IPS DF 19.7 (cell line): ENCODE measurements around the gene IKZF3.
"Not testable (repeated sequence)": the region's sequence is repeated elsewhere in the genome, so short reads cannot be mapped to it uniquely, and the experiment has no call there.

ENCODE experiments used
- DNase-seq: peaks from one replicate; pipeline ENCODE4 v3.0.0-alpha.2; 2013; ENCODE audit warnings: low read depth, low spot score

The IKZF3 gene

DNA sequence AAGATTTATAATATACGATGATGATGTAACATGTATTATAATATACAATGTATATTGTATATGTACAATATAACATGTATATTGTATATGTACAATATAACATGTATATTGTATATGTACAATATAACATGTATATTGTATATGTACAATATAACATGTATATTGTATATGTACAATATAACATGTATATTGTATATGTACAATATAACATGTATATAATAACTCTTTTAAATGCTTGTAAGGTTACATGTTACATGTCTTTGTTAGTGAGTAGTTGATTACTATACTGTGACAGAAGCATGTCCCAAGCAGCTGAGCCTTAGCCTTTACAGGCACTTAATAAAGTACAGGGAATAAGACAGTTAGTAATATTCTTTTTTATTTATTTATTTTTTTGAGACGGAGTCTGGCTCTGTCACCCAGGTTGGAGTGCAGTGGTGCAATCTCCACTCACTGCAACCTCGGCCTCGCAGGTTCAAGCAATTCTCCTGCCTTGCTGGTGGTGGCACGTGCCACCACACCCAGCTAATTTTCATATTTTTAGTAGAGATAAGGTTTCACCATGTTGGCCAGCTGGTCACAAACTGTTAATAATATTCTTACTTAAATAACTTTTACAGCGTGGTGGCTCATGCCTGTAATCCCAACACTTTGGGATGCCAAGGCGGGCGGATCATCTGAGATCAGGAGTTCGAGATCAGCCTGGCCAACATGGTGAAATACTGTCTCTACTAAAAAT is 8.0 kb downstream of the IKZF3 start:
- not testable (repeated sequence) for DNase-seq

DNA sequence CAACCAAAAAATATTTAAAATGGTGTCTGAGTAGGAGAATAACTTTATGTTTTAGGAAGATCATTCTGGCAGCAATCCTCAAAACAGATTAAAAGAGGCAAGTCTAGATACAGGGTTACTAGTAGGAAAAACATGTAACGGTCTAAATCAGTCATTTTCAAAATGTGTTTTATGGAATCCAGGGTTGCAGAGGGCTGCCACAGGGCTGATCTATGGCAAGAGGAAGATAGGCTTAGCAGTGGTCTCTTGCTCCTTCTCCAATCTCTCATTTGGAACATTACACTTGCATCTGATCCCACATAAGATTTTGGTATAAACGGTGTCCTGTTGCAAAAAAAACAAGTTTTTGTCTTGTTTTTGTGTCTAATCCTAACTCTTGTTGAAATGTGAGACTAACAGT is 9.2 kb downstream of the IKZF3 start:
- no peak for DNase-seq

GRCh38 chr17:39852239-39852638 is 11.9 kb downstream of the IKZF3 start:
- DNase-seq: no peak

DNA sequence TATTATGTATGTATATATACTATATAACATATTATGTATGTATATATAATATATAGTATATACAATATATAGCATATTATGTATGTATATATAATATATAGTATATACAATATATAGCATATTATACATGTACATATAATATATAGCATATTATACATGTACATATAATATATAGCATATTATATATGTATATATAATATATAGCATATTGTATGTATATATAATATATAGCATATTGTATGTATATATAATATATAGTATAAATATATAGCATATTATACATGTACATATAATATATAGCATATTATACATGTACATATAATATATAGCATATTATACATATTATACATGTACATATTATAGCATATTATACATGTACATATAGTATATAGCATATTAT is 13.9 kb downstream of the IKZF3 start:
- not testable (repeated sequence) for DNase-seq

DNA sequence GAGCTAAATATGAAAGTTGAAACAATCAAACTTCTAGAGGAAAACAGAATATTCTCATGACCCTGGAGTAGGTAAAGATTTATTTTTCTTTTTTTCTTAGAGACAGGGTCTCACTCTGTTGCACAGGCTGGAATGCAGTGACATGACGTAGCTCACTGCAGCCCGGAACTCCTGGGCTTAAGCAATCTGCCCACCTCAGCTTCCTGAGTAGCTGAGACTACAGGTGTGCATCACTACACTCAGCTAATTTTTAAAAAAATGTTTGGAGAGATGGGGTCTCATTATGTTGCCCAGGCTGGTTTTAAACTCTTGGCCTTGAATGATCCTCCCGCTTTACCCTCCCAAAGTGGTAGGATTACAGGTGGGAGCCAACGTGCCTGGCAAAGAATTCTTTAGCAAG is 15.5 kb downstream of the IKZF3 start:
- no peak for DNase-seq

GRCh38 chr17:39846205-39846604 is 17.9 kb downstream of the IKZF3 start:
- no peak for DNase-seq

- no peak for DNase-seq
Observed at GRCh38 chr17:39845052-39845846, 18.9 kb downstream of the IKZF3 start.

GRCh38 chr17:39841134-39841683 is 22.9 kb downstream of the IKZF3 start:
- DNase-seq: no peak

DNA sequence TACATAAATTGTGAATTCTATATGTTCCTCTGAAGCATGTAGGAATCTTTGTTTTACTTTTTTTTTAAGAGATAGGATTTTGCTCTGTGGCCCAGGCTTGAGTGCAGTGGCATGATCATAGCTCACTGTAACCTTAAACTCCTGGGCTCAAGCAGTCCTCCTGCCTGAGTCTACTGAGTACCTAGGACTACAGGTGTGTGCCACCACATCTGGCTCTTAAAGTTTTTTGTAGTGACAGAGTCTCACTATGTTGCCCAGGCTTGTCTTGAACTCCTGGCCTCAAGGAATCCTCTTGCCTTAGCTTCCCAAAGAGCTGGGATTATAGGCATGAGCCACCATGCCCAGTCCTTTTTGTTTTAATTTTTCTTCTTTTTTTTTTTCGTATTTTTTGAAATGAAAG is 25.3 kb downstream of the IKZF3 start:
- DNase-seq: no peak

- no peak for DNase-seq
Observed at GRCh38 chr17:39838057-39838456, 26.1 kb downstream of the IKZF3 start.

GRCh38 chr17:39836117-39836516 is 28.0 kb downstream of the IKZF3 start:
- no peak for DNase-seq

DNA sequence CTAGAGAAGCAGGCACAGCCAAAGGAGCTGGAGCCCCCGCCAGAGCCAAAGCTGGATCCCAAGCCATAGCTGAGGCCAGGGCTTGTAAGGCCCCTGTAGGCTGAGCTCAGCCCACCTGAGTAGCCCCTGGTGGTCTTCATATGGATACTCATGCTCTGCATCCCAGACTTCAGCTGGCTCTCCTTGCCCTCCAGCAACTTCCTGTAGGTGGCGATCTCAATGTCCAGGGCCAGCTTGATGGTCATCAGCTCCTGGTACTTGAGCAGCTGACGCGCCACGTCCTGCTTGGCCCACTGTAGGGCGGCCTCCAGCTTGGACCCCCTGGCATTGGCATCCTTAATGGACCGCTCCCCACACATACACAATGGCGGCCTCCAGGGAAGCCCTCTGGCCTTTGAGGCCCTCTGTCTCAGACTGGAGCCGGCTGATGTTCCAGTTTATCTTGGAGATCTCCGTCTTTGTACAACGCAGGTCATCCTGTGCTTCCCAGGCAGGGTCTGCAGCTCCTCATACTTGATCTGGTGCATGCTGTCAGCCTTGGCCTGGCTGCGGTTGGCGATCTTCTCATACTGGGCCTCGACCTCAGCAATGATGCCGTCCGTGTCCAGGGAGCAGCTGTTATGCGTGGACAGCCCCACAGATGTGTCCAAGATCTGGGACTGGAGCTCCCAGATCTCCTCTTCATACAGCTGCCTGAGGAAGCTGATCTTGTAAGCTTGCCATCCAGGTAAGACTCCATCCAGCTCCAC is 28.9 kb downstream of the IKZF3 start:
- peak; percentile 1 for DNase-seq

DNA sequence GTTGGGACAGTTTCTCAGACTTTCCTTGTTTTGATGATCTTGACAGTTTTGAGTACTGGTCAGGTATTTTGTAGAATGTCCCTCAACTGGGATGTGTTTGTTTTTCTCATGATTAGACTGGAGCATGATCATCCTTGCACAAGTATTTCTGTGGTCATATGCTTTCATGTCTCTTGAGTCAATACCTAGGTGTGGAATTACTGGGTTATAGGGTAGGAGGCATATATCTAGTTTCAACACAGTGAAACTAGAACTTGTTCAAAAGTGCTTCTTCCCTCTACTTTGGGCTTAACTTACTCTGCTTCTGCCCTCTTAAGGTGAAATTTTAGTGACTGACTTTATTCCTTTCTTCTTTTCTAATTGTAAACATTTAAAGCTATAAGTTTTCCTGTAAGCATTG is 30.1 kb downstream of the IKZF3 start:
- no peak for DNase-seq

- no peak for DNase-seq
Observed at GRCh38 chr17:39831588-39831987, 32.5 kb downstream of the IKZF3 start.

GRCh38 chr17:39828443-39828842 is 35.7 kb downstream of the IKZF3 start:
- DNase-seq: no peak

DNA sequence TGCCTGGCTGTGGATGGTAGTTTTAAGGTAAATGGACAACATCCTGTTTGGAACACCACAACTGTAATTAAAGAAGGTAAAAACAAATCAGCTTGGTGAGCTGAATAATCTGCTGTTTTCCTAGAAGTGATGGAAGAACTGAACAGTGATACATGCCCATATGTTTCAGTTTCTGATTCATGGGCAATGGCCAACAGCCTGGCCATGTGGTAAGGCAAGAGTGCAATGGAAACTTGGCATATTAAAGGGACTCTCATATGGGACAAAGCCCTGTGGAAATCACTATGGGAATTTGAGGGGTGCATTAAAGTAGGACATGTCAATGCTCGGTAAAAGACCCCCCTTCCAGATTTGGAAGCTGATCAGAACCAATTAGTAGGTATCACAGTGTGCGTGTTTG is 37.8 kb downstream of the IKZF3 start:
- DNase-seq: no peak

DNA sequence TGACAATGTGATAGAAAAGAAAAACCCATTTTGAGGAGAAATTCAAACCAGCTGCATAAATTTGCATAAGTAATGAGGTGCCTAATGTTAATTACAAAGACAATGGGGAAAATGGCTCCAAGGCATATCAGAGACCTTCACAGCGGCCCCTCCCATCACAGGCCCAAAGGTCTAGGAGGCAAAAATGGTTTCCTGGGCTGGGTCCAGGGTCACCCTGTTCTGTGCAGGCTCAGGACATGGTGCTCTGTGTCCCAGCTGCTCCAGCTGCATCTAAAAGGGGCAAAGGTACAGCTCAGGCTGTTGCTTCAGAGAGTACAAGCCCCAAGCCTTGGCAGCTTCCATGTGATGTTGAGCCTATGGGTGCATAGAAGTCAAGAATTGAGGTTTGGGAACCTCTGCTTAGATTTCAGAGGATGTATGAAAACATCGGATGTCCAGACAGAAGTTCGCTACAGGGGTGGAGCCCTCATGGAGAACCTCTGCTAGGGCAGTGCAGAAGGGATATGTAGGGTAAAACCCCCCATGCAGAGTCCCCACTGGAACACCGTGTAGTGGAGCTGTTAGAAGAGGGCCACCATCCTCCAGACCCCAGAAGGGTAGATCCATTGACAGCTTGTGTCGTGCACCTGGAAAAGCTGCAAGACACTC is 40.6 kb downstream of the IKZF3 start:
- DNase-seq: no peak

GRCh38 chr17:39822051-39822451 is 42.1 kb downstream of the IKZF3 start:
- DNase-seq: no peak

GRCh38 chr17:39820987-39821386 is 43.1 kb downstream of the IKZF3 start:
- no peak for DNase-seq

GRCh38 chr17:39820541-39820940 is 43.6 kb downstream of the IKZF3 start:
- DNase-seq: no peak

DNA sequence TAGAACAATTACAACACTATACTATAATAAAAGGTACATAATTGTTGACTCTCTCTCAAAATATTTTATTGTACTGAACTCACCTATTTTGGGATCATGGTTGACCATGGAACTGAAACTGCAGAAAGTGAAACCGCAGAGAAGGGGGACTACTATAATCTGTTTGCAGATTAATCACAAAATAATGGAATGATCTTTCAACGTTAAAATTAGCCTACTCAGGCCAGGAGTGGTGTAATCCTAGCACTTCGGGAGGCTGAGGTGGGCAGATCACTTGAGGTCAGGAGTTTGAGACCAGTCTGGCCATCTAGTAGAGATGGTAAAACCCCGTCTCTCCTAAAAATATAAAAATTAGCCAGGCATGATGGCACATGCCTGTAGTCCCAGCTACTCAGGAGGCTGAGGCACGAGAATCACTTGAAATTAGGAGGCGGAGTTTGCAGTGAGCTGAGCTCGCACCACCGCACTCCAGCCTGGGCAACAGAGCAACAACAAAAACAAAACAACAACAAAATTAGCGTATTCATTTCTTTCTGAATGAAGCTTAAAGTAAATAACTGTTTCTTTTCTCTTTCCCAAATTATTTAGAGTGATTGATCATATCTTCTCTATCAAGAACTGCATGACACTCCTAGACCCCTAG is 45.6 kb downstream of the IKZF3 start:
- no peak for DNase-seq
